Mucosa of descending colon (tissue), 3 donors: ENCODE measurements around the gene CASK. TPM values are rescaled to one million over a fixed set of nuclear protein-coding genes. Genes with fewer than 3 reads are reported as not detected.
"Not testable (repeated sequence)": the region's sequence is repeated elsewhere in the genome, so short reads cannot be mapped to it uniquely, and the experiment has no call there.

ENCODE experiments used
- ATAC-seq: fragments of 200-7000 bp; cut with Tn5 transposase; one replicate; pipeline ENCODE4 v1.9.1; 2020; ENCODE audit warnings: mild to moderate bottlenecking, moderate library complexity
- DNase-seq, 3 donors: peaks; one replicate each; pipeline ENCODE4 v3.0.0-alpha.2; 2020
- H3K36me3 ChIP-seq: fragments of 200-600 bp; one replicate; pipeline ENCODE4 v1.8.0; 2021; ENCODE audit warnings: low read depth, mild to moderate bottlenecking
- H3K4me1 ChIP-seq: fragments of 200-600 bp; one replicate; pipeline ENCODE4 v1.8.0; 2021; ENCODE audit warnings: low read depth, mild to moderate bottlenecking
- H3K4me3 ChIP-seq: fragments of 200-600 bp; one replicate; pipeline ENCODE4 v1.8.0; 2021; ENCODE audit warnings: mild to moderate bottlenecking
- H3K9me3 ChIP-seq: fragments of 200-600 bp; one replicate; pipeline ENCODE4 v1.8.0; 2021; ENCODE audit warnings: mild to moderate bottlenecking
- CTCF ChIP-seq: fragments of 200-600 bp; IDR thresholded peaks from one replicate; pipeline ENCODE4 v1.8.0; 2022; ENCODE audit warnings: antibody characterized with exemption, mild to moderate bottlenecking
- intact Hi-C, 2 donors: fragments of 100-400 bp; cut with DNase I in 1 of 2; cut with micrococcal nuclease in 1 of 2; formaldehyde crosslinking; loops; one replicate each; pipeline versions ENCODE4 v1.11.0 to v1.11.1; 2022; cut with DNase I, micrococcal nuclease
- total RNA-seq, 3 donors: library from RNA; stranded (reverse); fragmentation: NEBNext Ultra II Directional in 2 of 3; extraction: Animal tissue kit (Norgen Biotek cat#: 25700) in 2 of 3; gene quantifications; one replicate each; pipeline versions ENCODE4 v1.2.1 to v1.2.4, GENCODE V29; 2021 to 2023
- donor health status: DM: no; HTN: no; CAD: no; lungs with moderate emphysema.
- donor health status: DM: no; HTN: no; CAD: no.
- donor health status: DM: no; HTN: yes; CAD: no.

Gene CASK
- total RNA-seq, 3 donors from 2014 or later = 50.6 to 108 (median 83.3) TPM

- TF ChIP-seq CTCF = no peak
- no peak for ATAC-seq
These were observed 406.2 kb downstream of the CASK start for GRCh38 chrX:41516999-41517765.

GRCh38 chrX:41516456-41516855 lies 406.9 kb downstream of the CASK start:
- DNase-seq (no peak), ATAC-seq (no peak)
- Histone ChIP-seq H3K4me1 (no peaks in the 10 kb centered on the region), H3K36me3 (no peaks in the 10 kb centered on the region), H3K9me3 (no peaks in the 10 kb centered on the region), H3K4me3 (no peak overlapping the region)
- TF ChIP-seq CTCF = no peak
- intact Hi-C loops = no loop called here

More at GRCh38 chrX:41516999-41517765, 406.2 kb downstream of the CASK start:
- intact Hi-C loops = no loop called here
- Histone ChIP-seq H3K9me3 (no peaks in the 10 kb centered on the region), H3K4me3 (no peak overlapping the region), H3K4me1 (no peaks in the 10 kb centered on the region), H3K36me3 (no peaks in the 10 kb centered on the region)
- no peak for DNase-seq

GRCh38 chrX:41515376-41515775 lies 408.0 kb downstream of the CASK start:
- ATAC-seq (no peak), DNase-seq (no peak)
- intact Hi-C loops = no loop called here
- TF ChIP-seq CTCF = no peak
- Histone ChIP-seq H3K4me1 (no peaks in the 10 kb centered on the region), H3K4me3 (no peak overlapping the region), H3K36me3 (no peaks in the 10 kb centered on the region), H3K9me3 (no peaks in the 10 kb centered on the region)

- ATAC-seq (no peak), DNase-seq (no peak)
- Histone ChIP-seq H3K36me3 (no peaks in the 10 kb centered on the region), H3K4me3 (no peak overlapping the region), H3K4me1 (no peaks in the 10 kb centered on the region), H3K9me3 (no peaks in the 10 kb centered on the region)
- no peak for TF ChIP-seq CTCF
- intact Hi-C loops = no loop called here
These were observed 409.2 kb downstream of the CASK start for GRCh38 chrX:41514179-41514578.

GRCh38 chrX:41512853-41513252 lies 410.5 kb downstream of the CASK start:
- DNase-seq, H3K9me3 ChIP-seq, intact Hi-C loops, H3K4me1 ChIP-seq, H3K4me3 ChIP-seq, H3K36me3 ChIP-seq, ATAC-seq: not testable (repeated sequence)

GRCh38 chrX:41512394-41512793 lies 411.0 kb downstream of the CASK start:
- Histone ChIP-seq H3K36me3 (no peaks in the 10 kb centered on the region), H3K9me3 (no peaks in the 10 kb centered on the region), H3K4me1 (no peaks in the 10 kb centered on the region), H3K4me3 (no peak overlapping the region)
- intact Hi-C loops = no loop called here
- DNase-seq (no peak), ATAC-seq (peak; percentile 51)
- TF ChIP-seq CTCF = no peak
